H1 (cell line): ENCODE data around the gene POLL. TPM values are rescaled to one million over a fixed set of nuclear protein-coding genes. Genes with fewer than 3 reads are reported as not detected.

Experiments
- RXRA ChIP-seq: IDR thresholded peaks from 2 replicates; pipeline ENCODE4 v1.6.1; 2011; ENCODE audit warnings: low read depth, mild to moderate bottlenecking, low read length, moderate library complexity; ENCODE audit not compliant: insufficient read depth
- polyA plus RNA-seq, 7 experiments: library from polyadenylated mRNA; depleted of rRNA in 3 of 7; stranded (reverse) in 5 of 7; unstranded in 2 of 7; fragments of >200 nt in 5 of 7; fragments of 200-250 nt in 2 of 7; gene quantifications; 1 replicate in 5 of 7; 2 replicates in 1 of 7; 4 replicates in 1 of 7; pipeline versions ENCODE4 v1.2.1 to v1.2.3, GENCODE V29; 2011 to 2013; ENCODE audit warnings: missing spikeins in 2 of 7, mixed read lengths in 2 of 7
- total RNA-seq: library from RNA; stranded (reverse); fragmentation: NEBNext Ultra II Directional; extraction: Animal tissue kit (Norgen Biotek cat#: 25700); gene quantifications from 2 replicates; pipeline ENCODE4 v1.2.1, GENCODE V29; 2021

Gene POLL
- total and polyA plus RNA-seq, 2 of the 8 experiments (the other 6 are each of a cell fraction or from before 2014, with no cell fraction given) = 26.1 to 45.9 TPM

DNA sequence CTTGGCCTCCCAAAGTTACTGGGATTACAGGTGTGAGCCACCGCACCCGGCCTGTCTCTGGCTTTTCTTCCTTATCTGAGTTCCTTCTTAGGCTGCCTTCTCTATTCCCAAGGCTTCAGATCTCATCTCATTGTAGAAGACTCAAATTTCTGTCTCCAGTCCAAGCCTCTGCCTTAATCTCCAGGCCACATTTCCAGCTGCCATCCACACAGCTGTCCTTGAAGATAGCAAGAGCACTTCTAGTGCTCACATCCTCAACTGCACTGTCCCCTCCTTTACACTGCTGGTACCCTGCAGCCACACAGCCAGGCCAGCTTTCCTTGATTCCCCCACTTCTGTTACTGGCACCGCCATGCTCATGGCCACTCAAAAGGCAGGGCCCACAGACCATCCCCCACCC, 35.6 kb downstream of the POLL start (continued):
- no peak for TF ChIP-seq RXRA
